T-cell (primary cell): ENCODE measurements around the gene CIITA. TPM values are rescaled to one million over a fixed set of nuclear protein-coding genes. Genes with fewer than 3 reads are reported as not detected.

Experiments
- ATAC-seq, 4 experiments: fragments of 200-7000 bp in 3 of 4; fragments of 150-1000 bp in 1 of 4; cut with Tn5 transposase; replicated peaks in 1 of 4; 1 replicate in 3 of 4; 2 replicates in 1 of 4; pipeline ENCODE4 v1.10.0; 2021; ENCODE audit warnings: moderate library complexity in 3 of 4, mild to moderate bottlenecking in 2 of 4, moderate number of reproducible peaks in 1 of 4
- CTCF ChIA-PET, 2 donors: fragments of 300-600 bp; sonication (Branson Sonifier 250); formaldehyde crosslinking; loops; one replicate each; lab custom pipeline; 2022; ENCODE audit warnings: antibody characterized with exemption in 2 of 2; lab: Charles Lee
- POLR2A ChIA-PET, 2 donors: fragments of 300-600 bp; sonication (Branson Sonifier 250); formaldehyde crosslinking; loops; one replicate each; lab custom pipeline; 2022; ENCODE audit warnings: antibody characterized with exemption in 2 of 2; lab: Charles Lee
- DNase-seq, 35 experiments: peaks; one replicate each; pipeline versions ENCODE4 v3.0.0 to v3.0.0-alpha.2; 2013 to 2023
- H3K27ac ChIP-seq: one replicate; pipeline ENCODE4 v1.5.1; 2013; ENCODE audit warnings: low read length
- H3K27me3 ChIP-seq, 2 experiments: replicated peaks in 1 of 2; 1 replicate in 1 of 2; 2 replicates in 1 of 2; pipeline versions ENCODE4 v1.6.1 to v1.7.0; 2013; ENCODE audit warnings: low read length in 1 of 2, mixed read lengths in 1 of 2; ENCODE audit not compliant: control insufficient read depth in 2 of 2, insufficient read depth in 2 of 2; ENCODE audit errors: extremely low read depth in 1 of 2
- H3K36me3 ChIP-seq, 2 donors: 1 replicate in 1 of 2; 2 replicates in 1 of 2; pipeline versions ENCODE4 v1.6.1 to v1.7.0; 2013; ENCODE audit warnings: low read length in 1 of 2; ENCODE audit not compliant: control insufficient read depth in 2 of 2, insufficient read depth in 1 of 2; ENCODE audit errors: extremely low read depth in 1 of 2
- H3K4me1 ChIP-seq, 2 experiments: 1 replicate in 1 of 2; 2 replicates in 1 of 2; pipeline versions ENCODE4 v1.6.1 to v1.7.0; 2013; ENCODE audit warnings: low read length in 2 of 2, mixed read lengths in 1 of 2; ENCODE audit not compliant: insufficient read depth in 2 of 2, control insufficient read depth in 1 of 2; ENCODE audit errors: extremely low read depth in 1 of 2
- H3K4me3 ChIP-seq, 2 donors: 1 replicate in 1 of 2; 2 replicates in 1 of 2; pipeline versions ENCODE4 v1.5.1 to v1.7.0; 2013; ENCODE audit warnings: mild to moderate bottlenecking in 2 of 2, low read length in 1 of 2, moderate library complexity in 1 of 2; ENCODE audit not compliant: control insufficient read depth in 1 of 2; ENCODE audit errors: extremely low read depth in 1 of 2
- H3K9me3 ChIP-seq: 2 replicates; pipeline ENCODE4 v1.7.0; 2013
- H3K27ac Mint-ChIP-seq, 2 donors: one replicate each; pipeline ENCODE4 v1.8.0; 2020 to 2021; ENCODE audit warnings: mild to moderate bottlenecking in 2 of 2, mixed read lengths in 2 of 2
- H3K27me3 Mint-ChIP-seq, 2 donors: one replicate each; pipeline ENCODE4 v1.8.0; 2021 to 2022; ENCODE audit warnings: mixed read lengths in 2 of 2
- H3K36me3 Mint-ChIP-seq: one replicate; pipeline ENCODE4 v1.8.0; 2021; ENCODE audit warnings: mixed read lengths
- H3K4me1 Mint-ChIP-seq, 3 donors: one replicate each; pipeline ENCODE4 v1.8.0; 2020 to 2022; ENCODE audit warnings: mixed read lengths in 3 of 3, mild to moderate bottlenecking in 1 of 3
- H3K4me3 Mint-ChIP-seq, 3 donors: one replicate each; pipeline ENCODE4 v1.8.0; 2020 to 2022; ENCODE audit warnings: mild to moderate bottlenecking in 3 of 3, mixed read lengths in 3 of 3, moderate library complexity in 3 of 3
- H3K9me3 Mint-ChIP-seq, 3 donors: one replicate each; pipeline ENCODE4 v1.8.0; 2020 to 2022; ENCODE audit warnings: mixed read lengths in 3 of 3
- WGBS: methylation state at CpG from one replicate; pipeline ENCODE4 v1.1.5; 2013; ENCODE audit warnings: missing lambda C conversion rate; ENCODE audit not compliant: insufficient coverage; 5-methylcytosine and 5-hydroxymethylcytosine counted together
- total RNA-seq, 35 experiments: library from RNA in 6 of 35; stranded (reverse) in 6 of 35; fragments of 120-200 nt in 1 of 35; gene quantifications; one replicate each; pipeline versions ENCODE4 v1.2.1 to v1.2.4 and lab custom pipeline; 2013 to 2026

The CIITA gene
- total RNA-seq, 5 donors from 2014 or later (not counting 1 experiment from before 2014, with no cell fraction given): 10.5 to 36.7 (median 12.5) TPM

- DNase-seq: peak in 7 of 35 experiments; percentile 5 to 28 (median 18)
These were observed 104.8 kb downstream of the CIITA start for GRCh38 chr16:10981697-10982216.

DNA sequence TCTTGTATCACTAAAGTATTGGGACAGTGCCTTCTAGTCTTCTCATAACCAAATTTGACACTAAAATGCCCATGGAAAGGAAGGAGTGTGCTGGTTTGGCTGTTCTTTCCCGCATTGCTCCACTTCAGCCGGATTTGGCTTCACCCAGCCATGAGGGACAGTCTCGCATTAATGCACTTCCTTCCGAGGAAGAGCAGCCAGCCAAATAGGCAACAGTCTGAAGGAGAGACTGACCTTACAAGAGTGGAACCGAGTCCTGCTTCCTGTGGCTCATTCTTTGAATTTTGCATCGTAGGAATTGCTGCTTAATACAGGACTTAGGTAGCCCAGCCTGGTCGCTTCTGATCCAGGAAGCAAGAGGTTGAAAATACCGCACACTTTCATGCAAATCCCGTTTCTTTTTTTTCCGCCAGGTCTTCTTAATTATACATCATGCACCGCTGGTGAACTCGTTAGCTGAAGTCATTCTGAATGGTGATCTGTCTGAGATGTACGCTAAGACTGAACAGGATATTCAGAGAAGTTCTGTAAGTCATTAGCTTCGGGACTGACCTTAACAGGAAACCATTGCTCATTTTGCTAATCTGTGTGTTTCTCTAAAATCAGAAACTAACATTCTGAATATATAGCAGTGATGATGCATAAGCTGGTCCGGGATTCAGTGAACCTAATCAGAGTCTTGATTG, 105.6 kb downstream of the CIITA start:
- no peak for DNase-seq
- no peak for ATAC-seq
- Mint-ChIP-seq H3K36me3 (peaks cover 25% of the 10 kb centered on the region), H3K27me3 (no peaks in the 10 kb centered on the region), H3K4me3 (no peak overlapping the region), H3K4me1 (peaks cover 20 to 36% (median 21%) of the 10 kb centered on the region in 3 donors), H3K27ac (peak overlapping the region; percentile 31 to 44), H3K9me3 (no peaks in the 10 kb centered on the region)
- CTCF ChIA-PET: interaction anchor here (0.6 to 0.9 kb wide), 2 partner anchors 372 to 402 kb away, joined by 3 read pairs; no protein-coding TSS in a partner anchor
- H3K9me3 ChIP-seq: no peaks in the 10 kb centered on the region
- H3K27ac ChIP-seq: no peak overlapping the region
- no peak overlapping the region for H3K4me3 ChIP-seq
- H3K36me3 ChIP-seq: peaks cover 9 to 26% of the 10 kb centered on the region in 2 donors
- WGBS: 83% methylated on average over 10 of the region's 15 CpGs
- no peaks in the 10 kb centered on the region for H3K27me3 ChIP-seq
- POLR2A ChIA-PET: interaction anchor here in 1 of 2 donors (0.5 kb wide), 1 partner anchor 279 kb away, joined by 5 read pairs; no protein-coding TSS in a partner anchor
- peaks cover 5 to 6% of the 10 kb centered on the region in 2 experiments for H3K4me1 ChIP-seq

More at GRCh38 chr16:10981697-10982216, 104.8 kb downstream of the CIITA start:
- 72% methylated on average over 2 of the region's 4 CpGs for WGBS
- no peaks in the 10 kb centered on the region for H3K9me3 ChIP-seq
- peaks cover 16 to 31% (median 17%) of the 10 kb centered on the region in 3 donors for H3K4me1 Mint-ChIP-seq
- no peak overlapping the region for H3K4me3 Mint-ChIP-seq
- H3K4me1 ChIP-seq: no peaks in the 10 kb centered on the region
- ChIA-PET CTCF (no interaction called here), POLR2A (no interaction called here)
- peak; percentile 38 to 62 (median 47) for ATAC-seq
- no peak overlapping the region for H3K27ac Mint-ChIP-seq
- H3K27me3 ChIP-seq: no peaks in the 10 kb centered on the region
- peaks cover 9 to 29% of the 10 kb centered on the region in 2 donors for H3K36me3 ChIP-seq
- H3K36me3 Mint-ChIP-seq: peaks cover 26% of the 10 kb centered on the region
- H3K4me3 ChIP-seq: no peak overlapping the region
- no peaks in the 10 kb centered on the region for H3K27me3 Mint-ChIP-seq
- H3K9me3 Mint-ChIP-seq: no peaks in the 10 kb centered on the region
- no peak overlapping the region for H3K27ac ChIP-seq

GRCh38 chr16:10983159-10983558, 106.2 kb downstream of the CIITA start:
- H3K36me3 Mint-ChIP-seq: peaks cover 22% of the 10 kb centered on the region
- H3K27ac Mint-ChIP-seq: peak overlapping the region; percentile 31 to 44
- peaks cover 22 to 38% (median 24%) of the 10 kb centered on the region in 3 donors for H3K4me1 Mint-ChIP-seq
- CTCF ChIA-PET: interaction anchor here (0.6 to 1.1 kb wide), 5 partner anchors 12 to 401 kb away, joined by 3 to 5 read pairs (median 3); no protein-coding TSS in a partner anchor
- no peak overlapping the region for H3K4me3 ChIP-seq
- ATAC-seq (peak in 1 of 4 experiments; percentile 51), DNase-seq (peak in 4 of 35 experiments; percentile 5 to 24 (median 14))
- H3K27me3 ChIP-seq: no peaks in the 10 kb centered on the region
- no peaks in the 10 kb centered on the region for H3K9me3 Mint-ChIP-seq
- H3K9me3 ChIP-seq: no peaks in the 10 kb centered on the region
- WGBS: 84% methylated on average over 8 of the region's 8 CpGs
- peaks cover 7 to 11% of the 10 kb centered on the region in 2 experiments for H3K4me1 ChIP-seq
- H3K36me3 ChIP-seq: peaks cover 9 to 21% of the 10 kb centered on the region in 2 donors
- no peak overlapping the region for H3K27ac ChIP-seq
- H3K4me3 Mint-ChIP-seq: no peak overlapping the region
- H3K27me3 Mint-ChIP-seq: no peaks in the 10 kb centered on the region
- POLR2A ChIA-PET: interaction anchor here in 1 of 2 donors (0.5 kb wide), 1 partner anchor 279 kb away, joined by 5 read pairs; no protein-coding TSS in a partner anchor

DNA sequence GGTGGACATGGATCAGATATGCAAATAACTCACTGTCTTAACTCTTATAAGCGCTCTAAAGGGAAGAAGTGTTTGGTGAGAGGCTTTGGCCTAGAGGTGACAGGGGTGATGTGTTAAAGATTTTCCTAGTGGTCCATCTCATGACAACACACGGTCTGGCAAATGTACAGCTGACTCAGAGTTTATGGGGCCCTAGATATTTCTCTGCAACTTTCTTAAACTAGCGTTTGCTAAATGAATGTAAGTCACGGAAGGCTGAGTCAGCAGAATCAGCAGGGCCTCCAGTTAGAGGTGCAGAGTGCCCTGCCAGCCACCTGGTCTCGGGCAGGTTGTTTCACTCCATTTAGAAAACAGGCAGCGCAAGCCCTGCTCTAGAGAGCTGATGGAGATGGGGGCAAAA, 107.5 kb downstream of the CIITA start:
- Mint-ChIP-seq H3K9me3 (no peaks in the 10 kb centered on the region), H3K4me1 (peaks cover 35 to 51% (median 38%) of the 10 kb centered on the region in 3 donors), H3K36me3 (peaks cover 26% of the 10 kb centered on the region), H3K4me3 (no peak overlapping the region), H3K27ac (peak overlapping the region in 1 of 2 donors; percentile 5), H3K27me3 (no peaks in the 10 kb centered on the region)
- WGBS: 96% methylated on average over 4 of the region's 6 CpGs
- Histone ChIP-seq H3K36me3 (peaks cover 5 to 11% of the 10 kb centered on the region in 2 donors), H3K27ac (no peak overlapping the region), H3K9me3 (no peaks in the 10 kb centered on the region), H3K4me3 (no peak overlapping the region), H3K27me3 (no peaks in the 10 kb centered on the region), H3K4me1 (peaks cover 14 to 21% of the 10 kb centered on the region in 2 experiments)
- ChIA-PET POLR2A (no interaction called here), CTCF (interaction anchor here in 1 of 2 donors (0.7 kb wide), 1 partner anchor 424 kb away, joined by 5 read pairs; no protein-coding TSS in a partner anchor)
- no peak for ATAC-seq
- no peak for DNase-seq

Other genes starting within 250 kb of the CIITA start
- gene TEKT5, start 182.3 kb upstream of the CIITA start, total RNA-seq: not detected
- 10 to 100 TPM; 17.5 to 29.4 (median 25.9) TPM for gene NUBP1, start 133.4 kb upstream of the CIITA start, total RNA-seq
- under 1 TPM in 2 of 5 donors, not detected in 3; 0.13 to 0.50 TPM for gene TVP23A, start 58.4 kb upstream of the CIITA start, total RNA-seq
- 10 to 100 TPM; 12.2 to 39.8 (median 34.1) TPM for gene DEXI, start 65.3 kb downstream of the CIITA start, total RNA-seq
- gene CLEC16A, start 67.4 kb downstream of the CIITA start, total RNA-seq: 10 to 100 TPM; 27.4 to 34.6 (median 28.7) TPM